HCT116 (cell line): ENCODE data around the gene CDC45. TPM values are rescaled to one million over a fixed set of nuclear protein-coding genes. Genes with fewer than 3 reads are reported as not detected.

Experiments
- ATAC-seq: fragments of 200-7000 bp; cut with Tn5 transposase; 2 replicates; pipeline ENCODE4 v1.9.1; 2020; ENCODE audit warnings: mild to moderate bottlenecking, moderate library complexity
- BruUV-seq: library from RNA; stranded (reverse); fragments of 400-500 nt; replicated peaks from 2 replicates; lab custom pipeline; 2021; lab: Mats Ljungman, UMichigan
- CTCF ChIA-PET: fragments of 300-600 bp; sonication (Branson Sonifier 250); formaldehyde crosslinking; loops from one replicate; lab custom pipeline; 2021; ENCODE audit warnings: antibody characterized with exemption; lab: Charles Lee
- POLR2A ChIA-PET: fragments of 300-600, 350-600 bp; sonication (Branson Sonifier 250); formaldehyde crosslinking; loops from one replicate; lab custom pipeline; 2021; ENCODE audit warnings: antibody characterized with exemption; lab: Charles Lee
- RAD21 ChIA-PET, 2 experiments: fragments of 300-600 bp; sonication (Branson Sonifier 250); formaldehyde crosslinking; loops; one replicate each; lab custom pipeline; 2023; ENCODE audit warnings: low total read pairs in 2 of 2; ENCODE audit not compliant: uncharacterized antibody in 2 of 2, unreplicated experiment in 2 of 2, low non-redundant PET in 1 of 2; lab: Charles Lee
- DNase-seq: peaks from one replicate; pipeline ENCODE4 v3.0.0-alpha.2; 2010; ENCODE audit warnings: low read depth, low spot score
- H2AFZ ChIP-seq: fragments of 200-600 bp; shearing (Covaris generic), sonication (generic); 2 replicates; pipeline ENCODE4 v1.6.1; 2017; ENCODE audit warnings: low read depth, mixed run types, mixed read lengths, antibody characterized with exemption, low read length; ENCODE audit not compliant: poor library complexity, severe bottlenecking
- H3K27ac ChIP-seq: 2 replicates; pipeline ENCODE4 v1.5.1; 2012; ENCODE audit warnings: low read depth, low read length
- H3K27me3 ChIP-seq: fragments of 200-600 bp; sonication (generic); 2 replicates; pipeline ENCODE4 v1.6.1; 2016; ENCODE audit warnings: mixed run types, low read length, mixed read lengths; ENCODE audit not compliant: insufficient read depth
- H3K36me3 ChIP-seq, 2 experiments: fragments of 200-500 bp in 1 of 2; fragments of 200-600 bp in 1 of 2; sonication (Bioruptor generic) in 1 of 2; sonication (generic) in 1 of 2; 2 replicates each; pipeline versions ENCODE4 v1.5.1 to v1.6.1; 2014 to 2016; ENCODE audit warnings: low read length in 2 of 2, inconsistent platforms in 1 of 2, mixed read lengths in 1 of 2, mixed run types in 1 of 2; ENCODE audit not compliant: insufficient read depth in 2 of 2, control insufficient read depth in 1 of 2
- H3K4me1 ChIP-seq, 2 experiments: fragments of 200-600 bp in 1 of 2; sonication (generic) in 1 of 2; 2 replicates each; pipeline versions ENCODE4 v1.5.1 to v1.6.1; 2012 to 2017; ENCODE audit warnings: low read length in 2 of 2, inconsistent platforms in 1 of 2, mild to moderate bottlenecking in 1 of 2, mixed read lengths in 1 of 2, mixed run types in 1 of 2, moderate library complexity in 1 of 2; ENCODE audit not compliant: insufficient read depth in 2 of 2, control insufficient read depth in 1 of 2
- H3K4me2 ChIP-seq: fragments of 200-600 bp; sonication (generic); 2 replicates; pipeline ENCODE4 v1.6.1; 2017; ENCODE audit warnings: mixed run types, low read length, mixed read lengths
- H3K4me3 ChIP-seq, 2 experiments: fragments of 200-600 bp in 1 of 2; sonication (generic) in 1 of 2; replicated peaks in 1 of 2; 2 replicates each; pipeline ENCODE4 v1.5.1; 2011 to 2016; ENCODE audit warnings: low read length in 2 of 2, control low read depth in 1 of 2, low read depth in 1 of 2, mild to moderate bottlenecking in 1 of 2, mixed read lengths in 1 of 2, mixed run types in 1 of 2
- H3K79me2 ChIP-seq: fragments of 200-600 bp; sonication (generic); 2 replicates; pipeline ENCODE4 v1.6.1; 2017; ENCODE audit warnings: mild to moderate bottlenecking, mixed run types, low read length, moderate library complexity, mixed read lengths; ENCODE audit not compliant: insufficient read depth
- H3K9ac ChIP-seq: fragments of 200-600 bp; sonication (generic); 2 replicates; pipeline ENCODE4 v1.6.1; 2016; ENCODE audit warnings: low read length, mixed read lengths
- H3K9me2 ChIP-seq: fragments of 200-600 bp; sonication (generic), shearing (Covaris generic); 2 replicates; pipeline ENCODE4 v1.6.1; 2017; ENCODE audit warnings: mixed run types, mild to moderate bottlenecking, moderate library complexity; ENCODE audit not compliant: insufficient read depth
- H3K9me3 ChIP-seq, 2 experiments: fragments of 200-500 bp in 1 of 2; fragments of 200-600 bp in 1 of 2; sonication (Bioruptor generic) in 1 of 2; sonication (generic) in 1 of 2; 2 replicates each; pipeline ENCODE4 v1.6.1; 2014 to 2017; ENCODE audit warnings: low read length in 2 of 2, mixed read lengths in 2 of 2, inconsistent platforms in 1 of 2, low read depth in 1 of 2, mild to moderate bottlenecking in 1 of 2, mixed run types in 1 of 2, moderate library complexity in 1 of 2; ENCODE audit not compliant: control insufficient read depth in 1 of 2, insufficient read depth in 1 of 2
- H4K20me1 ChIP-seq: fragments of 200-600 bp; sonication (generic), shearing (Covaris generic); 2 replicates; pipeline ENCODE4 v1.6.1; 2017; ENCODE audit warnings: mixed run types, mild to moderate bottlenecking, moderate library complexity; ENCODE audit not compliant: insufficient read depth
- CBX3 ChIP-seq: IDR thresholded peaks from 2 replicates; pipeline ENCODE4 v1.6.1; 2012; ENCODE audit warnings: low read depth
- CEBPB ChIP-seq: IDR thresholded peaks from 2 replicates; pipeline ENCODE4 v1.6.1; 2012; ENCODE audit warnings: low read depth
- JUND ChIP-seq: IDR thresholded peaks from 2 replicates; pipeline ENCODE4 v1.6.1; 2012
- POLR2A ChIP-seq: IDR thresholded peaks from 2 replicates; pipeline ENCODE4 v1.7.0; 2011; ENCODE audit warnings: borderline replicate concordance; ENCODE audit not compliant: insufficient read depth, insufficient read length; ENCODE audit errors: extremely low read depth
- POLR2AphosphoS5 ChIP-seq: IDR thresholded peaks from 2 replicates; pipeline ENCODE4 v1.6.1; 2011; ENCODE audit warnings: mild to moderate bottlenecking, low read depth, low read length, moderate library complexity
- YY1 ChIP-seq: IDR thresholded peaks from 2 replicates; pipeline ENCODE4 v1.6.1; 2011; ENCODE audit warnings: low read length, low read depth, moderate library complexity, mild to moderate bottlenecking; ENCODE audit not compliant: insufficient replicate concordance; ENCODE audit errors: extremely low read depth
- ZFX ChIP-seq: fragments of 450-650 bp; IDR thresholded peaks from 2 replicates; pipeline ENCODE4 v1.6.1; 2017
- intact Hi-C: fragments of 100-400 bp; cut with micrococcal nuclease; formaldehyde crosslinking; loops from 2 replicates; pipeline ENCODE4 v1.10.0; 2022
- total RNA-seq: library from RNA; stranded (reverse); gene quantifications from one replicate; pipeline ENCODE4 v1.2.1, GENCODE V29; 2021; ENCODE audit not compliant: unreplicated experiment
- TF ChIP-seq, protein P1 (sequence below): IDR thresholded peaks from 2 replicates; pipeline ENCODE4 v1.6.1; 2011; ENCODE audit warnings: mild to moderate bottlenecking, low read length, moderate library complexity; ENCODE audit not compliant: insufficient replicate concordance; ENCODE audit errors: extremely low read depth
- TF ChIP-seq, protein P2 (sequence below): IDR thresholded peaks from 2 replicates; pipeline ENCODE4 v1.6.1; 2012; ENCODE audit warnings: low read depth
- TF ChIP-seq, protein P3 (sequence below): IDR thresholded peaks from 2 replicates; pipeline ENCODE4 v1.6.1; 2012

Gene CDC45
- total RNA-seq, 1 experiment from 2014 or later = 43.4 TPM

DNA sequence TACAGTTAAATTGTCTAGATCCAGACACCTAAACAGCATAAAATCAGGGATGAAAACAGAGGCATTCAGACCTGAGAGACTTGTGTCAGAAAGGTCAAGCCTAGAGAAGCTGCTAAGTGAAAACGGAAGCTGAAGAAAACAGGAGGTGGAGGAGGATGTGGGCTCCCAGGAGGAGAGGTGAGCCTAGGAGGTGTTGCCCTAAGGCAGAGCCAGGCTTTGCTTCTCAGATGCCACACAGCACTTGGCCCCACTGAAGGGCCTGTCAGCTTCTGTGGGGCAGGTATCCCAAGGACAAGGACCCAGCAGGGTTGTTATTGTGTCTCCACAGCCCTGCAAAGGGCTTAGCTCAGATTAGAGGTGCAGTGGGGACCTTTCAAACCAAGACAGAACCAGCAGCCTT is 15.2 kb upstream of the CDC45 start:
- no peak for DNase-seq
- TF ChIP-seq ZFX = no peak
- TF ChIP-seq, protein P1, sequence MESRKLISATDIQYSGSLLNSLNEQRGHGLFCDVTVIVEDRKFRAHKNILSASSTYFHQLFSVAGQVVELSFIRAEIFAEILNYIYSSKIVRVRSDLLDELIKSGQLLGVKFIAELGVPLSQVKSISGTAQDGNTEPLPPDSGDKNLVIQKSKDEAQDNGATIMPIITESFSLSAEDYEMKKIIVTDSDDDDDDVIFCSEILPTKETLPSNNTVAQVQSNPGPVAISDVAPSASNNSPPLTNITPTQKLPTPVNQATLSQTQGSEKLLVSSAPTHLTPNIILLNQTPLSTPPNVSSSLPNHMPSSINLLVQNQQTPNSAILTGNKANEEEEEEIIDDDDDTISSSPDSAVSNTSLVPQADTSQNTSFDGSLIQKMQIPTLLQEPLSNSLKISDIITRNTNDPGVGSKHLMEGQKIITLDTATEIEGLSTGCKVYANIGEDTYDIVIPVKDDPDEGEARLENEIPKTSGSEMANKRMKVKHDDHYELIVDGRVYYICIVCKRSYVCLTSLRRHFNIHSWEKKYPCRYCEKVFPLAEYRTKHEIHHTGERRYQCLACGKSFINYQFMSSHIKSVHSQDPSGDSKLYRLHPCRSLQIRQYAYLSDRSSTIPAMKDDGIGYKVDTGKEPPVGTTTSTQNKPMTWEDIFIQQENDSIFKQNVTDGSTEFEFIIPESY = no peak
- no peak for TF ChIP-seq CBX3
- TF ChIP-seq, all 23 proteins: peak for 0
- RAD21 ChIA-PET = no interaction called here
- Histone ChIP-seq H3K27me3 (no peaks in the 10 kb centered on the region), H3K4me3 (no peak overlapping the region), H3K27ac (no peak overlapping the region), H4K20me1 (no peaks in the 10 kb centered on the region), H2AFZ (no peak overlapping the region), H3K9ac (no peak overlapping the region), H3K36me3 (peaks cover 53 to 56% of the 10 kb centered on the region in 2 experiments), H3K79me2 (peaks cover 15% of the 10 kb centered on the region), H3K4me1 (no peaks in the 10 kb centered on the region), H3K9me3 (no peaks in the 10 kb centered on the region), H3K4me2 (no peak overlapping the region), H3K9me2 (no peaks in the 10 kb centered on the region)
- no peak for ATAC-seq
- CTCF ChIA-PET = interaction anchor here (1.1 kb wide), 1 partner anchor 10 kb away, joined by 5 read pairs; no protein-coding TSS in a partner anchor
- POLR2A ChIA-PET = no interaction called here
- BruUV-seq = no TSS peak
- intact Hi-C loops = no loop called here

DNA sequence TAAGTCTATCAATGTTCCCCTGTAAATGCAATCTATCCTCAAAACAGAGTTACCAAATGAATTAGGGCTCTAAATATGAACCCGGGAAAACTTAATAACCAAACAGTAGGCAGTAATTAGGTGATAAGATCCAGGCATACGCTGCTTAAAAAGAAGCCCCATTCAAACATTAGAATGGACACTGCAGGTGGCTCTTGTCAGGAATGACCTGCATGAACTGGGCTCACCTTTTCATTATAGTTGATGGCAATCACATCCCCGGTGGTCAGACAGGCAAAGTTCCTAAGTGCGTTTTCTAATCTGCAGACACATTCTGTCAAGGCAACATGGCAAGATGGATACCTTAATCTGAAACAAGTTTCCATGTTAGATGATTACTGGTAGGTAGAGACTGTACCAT is 14.7 kb upstream of the CDC45 start:
- POLR2A ChIA-PET = interaction anchor here (1.1 kb wide), 1 partner anchor 15 kb away, joined by 3 read pairs; the partner anchor contains the start of gene CDC45
- H3K79me2 ChIP-seq = peaks cover 19% of the 10 kb centered on the region
- no peak overlapping the region for H3K4me3 ChIP-seq
- ATAC-seq = no peak
- H3K4me2 ChIP-seq = no peak overlapping the region
- intact Hi-C loops = no loop called here
- no peaks in the 10 kb centered on the region for H3K4me1 ChIP-seq
- no peaks in the 10 kb centered on the region for H3K9me3 ChIP-seq
- no peak for DNase-seq
- no peaks in the 10 kb centered on the region for H3K9me2 ChIP-seq
- H3K36me3 ChIP-seq = peaks cover 55 to 57% of the 10 kb centered on the region in 2 experiments
- TF ChIP-seq, protein P2, sequence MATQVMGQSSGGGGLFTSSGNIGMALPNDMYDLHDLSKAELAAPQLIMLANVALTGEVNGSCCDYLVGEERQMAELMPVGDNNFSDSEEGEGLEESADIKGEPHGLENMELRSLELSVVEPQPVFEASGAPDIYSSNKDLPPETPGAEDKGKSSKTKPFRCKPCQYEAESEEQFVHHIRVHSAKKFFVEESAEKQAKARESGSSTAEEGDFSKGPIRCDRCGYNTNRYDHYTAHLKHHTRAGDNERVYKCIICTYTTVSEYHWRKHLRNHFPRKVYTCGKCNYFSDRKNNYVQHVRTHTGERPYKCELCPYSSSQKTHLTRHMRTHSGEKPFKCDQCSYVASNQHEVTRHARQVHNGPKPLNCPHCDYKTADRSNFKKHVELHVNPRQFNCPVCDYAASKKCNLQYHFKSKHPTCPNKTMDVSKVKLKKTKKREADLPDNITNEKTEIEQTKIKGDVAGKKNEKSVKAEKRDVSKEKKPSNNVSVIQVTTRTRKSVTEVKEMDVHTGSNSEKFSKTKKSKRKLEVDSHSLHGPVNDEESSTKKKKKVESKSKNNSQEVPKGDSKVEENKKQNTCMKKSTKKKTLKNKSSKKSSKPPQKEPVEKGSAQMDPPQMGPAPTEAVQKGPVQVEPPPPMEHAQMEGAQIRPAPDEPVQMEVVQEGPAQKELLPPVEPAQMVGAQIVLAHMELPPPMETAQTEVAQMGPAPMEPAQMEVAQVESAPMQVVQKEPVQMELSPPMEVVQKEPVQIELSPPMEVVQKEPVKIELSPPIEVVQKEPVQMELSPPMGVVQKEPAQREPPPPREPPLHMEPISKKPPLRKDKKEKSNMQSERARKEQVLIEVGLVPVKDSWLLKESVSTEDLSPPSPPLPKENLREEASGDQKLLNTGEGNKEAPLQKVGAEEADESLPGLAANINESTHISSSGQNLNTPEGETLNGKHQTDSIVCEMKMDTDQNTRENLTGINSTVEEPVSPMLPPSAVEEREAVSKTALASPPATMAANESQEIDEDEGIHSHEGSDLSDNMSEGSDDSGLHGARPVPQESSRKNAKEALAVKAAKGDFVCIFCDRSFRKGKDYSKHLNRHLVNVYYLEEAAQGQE = no peak
- TF ChIP-seq, protein P3, sequence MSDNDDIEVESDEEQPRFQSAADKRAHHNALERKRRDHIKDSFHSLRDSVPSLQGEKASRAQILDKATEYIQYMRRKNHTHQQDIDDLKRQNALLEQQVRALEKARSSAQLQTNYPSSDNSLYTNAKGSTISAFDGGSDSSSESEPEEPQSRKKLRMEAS = no peak
- TF ChIP-seq JUND (no peak), POLR2A (no peak), CEBPB (no peak), POLR2AphosphoS5 (no peak), YY1 (no peak)
- TF ChIP-seq, all 23 proteins: peak for 0
- Histone ChIP-seq H3K9ac (no peak overlapping the region), H2AFZ (no peak overlapping the region), H3K27me3 (no peaks in the 10 kb centered on the region), H3K27ac (no peak overlapping the region), H4K20me1 (no peaks in the 10 kb centered on the region)
- BruUV-seq = no TSS peak
- ChIA-PET RAD21 (no interaction called here), CTCF (interaction anchor here (1.1 kb wide), 1 partner anchor 9 kb away, joined by 5 read pairs; no protein-coding TSS in a partner anchor)
